Ishikawa (cell line): ENCODE data around the gene RGL3.
A peak's percentile ranks its signal among the peaks of the same experiment; 100 is the strongest.

Source experiments
- CEBPB ChIP-seq: IDR thresholded peaks from 2 replicates; pipeline ENCODE4 v1.6.1; 2012
- CREB1 ChIP-seq: IDR thresholded peaks from 2 replicates; pipeline ENCODE4 v1.6.1; 2012; ENCODE audit warnings: low read depth
- EGR1 ChIP-seq: IDR thresholded peaks from 2 replicates; pipeline ENCODE4 v1.6.1; 2012
- EP300 ChIP-seq: IDR thresholded peaks from 2 replicates; pipeline ENCODE4 v1.6.1; 2012; ENCODE audit warnings: borderline replicate concordance
- FOXM1 ChIP-seq: IDR thresholded peaks from 2 replicates; pipeline ENCODE4 v1.6.1; 2012; ENCODE audit warnings: low read depth, borderline replicate concordance
- MAX ChIP-seq: IDR thresholded peaks from 2 replicates; pipeline ENCODE4 v1.6.1; 2012
- NFIC ChIP-seq: IDR thresholded peaks from 2 replicates; pipeline ENCODE4 v1.6.1; 2012
- RAD21 ChIP-seq: IDR thresholded peaks from 2 replicates; pipeline ENCODE4 v1.6.1; 2012; ENCODE audit warnings: low read depth
- REST ChIP-seq: IDR thresholded peaks from 2 replicates; pipeline ENCODE4 v1.6.1; 2012; ENCODE audit warnings: low read depth, mild to moderate bottlenecking
- TAF1 ChIP-seq: IDR thresholded peaks from 2 replicates; pipeline ENCODE4 v1.6.1; 2012; ENCODE audit warnings: low read depth, mild to moderate bottlenecking
- TCF12 ChIP-seq: IDR thresholded peaks from 2 replicates; pipeline ENCODE4 v1.6.1; 2012; ENCODE audit warnings: low read depth
- TEAD4 ChIP-seq: IDR thresholded peaks from 2 replicates; pipeline ENCODE4 v1.6.1; 2012
- USF1 ChIP-seq: IDR thresholded peaks from 2 replicates; pipeline ENCODE4 v1.6.1; 2012
- YY1 ChIP-seq: IDR thresholded peaks from 2 replicates; pipeline ENCODE4 v1.6.1; 2012; ENCODE audit warnings: low read depth
- ZBTB7A ChIP-seq: IDR thresholded peaks from 2 replicates; pipeline ENCODE4 v1.6.1; 2012; ENCODE audit warnings: low read depth

RGL3 gene

GRCh38 chr19:11397089-11397610, 22.0 kb downstream of the RGL3 start:
- no peak for TF ChIP-seq TCF12
- no peak for TF ChIP-seq NFIC
- TF ChIP-seq EP300, result no peak
- no peak for TF ChIP-seq EGR1
- no peak for TF ChIP-seq REST
- no peak for TF ChIP-seq FOXM1
- TF ChIP-seq TAF1, result no peak
- no peak for TF ChIP-seq TEAD4
- TF ChIP-seq YY1, result no peak

- TF ChIP-seq TEAD4 (no peak), CREB1 (no peak), YY1 (no peak), RAD21 (no peak), NFIC (no peak), TCF12 (no peak), EP300 (no peak), MAX (no peak), FOXM1 (no peak), ZBTB7A (no peak), TAF1 (no peak), REST (no peak), CEBPB (no peak), EGR1 (no peak), USF1 (no peak)
Measured at GRCh38 chr19:11390933-11391680, 28.0 kb downstream of the RGL3 start.

- TF ChIP-seq REST, result no peak
- peak; percentile 43; the same call in 1 of the 2 replicates for TF ChIP-seq USF1
- TF ChIP-seq TEAD4, result no peak
- no peak for TF ChIP-seq EGR1
Measured at GRCh38 chr19:11390359-11390758, 28.8 kb downstream of the RGL3 start.

GRCh38 chr19:11387162-11388034, 31.7 kb downstream of the RGL3 start:
- TF ChIP-seq EGR1 (no peak), NFIC (no peak), CEBPB (no peak), MAX (no peak)
